Mucosa of stomach (tissue), 1 donor: ENCODE results near the gene CALHM2.
"Not testable (repeated sequence)": the region's sequence is repeated elsewhere in the genome, so short reads cannot be mapped to it uniquely, and the experiment has no call there.

Experiments used
- H3K27me3 ChIP-seq: one replicate; pipeline ENCODE4 v1.7.0; 2013; ENCODE audit warnings: mild to moderate bottlenecking, low read length; ENCODE audit not compliant: control insufficient read depth, insufficient read depth
- H3K36me3 ChIP-seq: one replicate; pipeline ENCODE4 v1.7.0; 2013; ENCODE audit warnings: low read length; ENCODE audit not compliant: control insufficient read depth, insufficient read depth
- H3K4me1 ChIP-seq: one replicate; pipeline ENCODE4 v1.7.0; 2013; ENCODE audit warnings: mild to moderate bottlenecking, low read length; ENCODE audit not compliant: control insufficient read depth, insufficient read depth
- H3K4me3 ChIP-seq: one replicate; pipeline ENCODE4 v1.7.0; 2013; ENCODE audit warnings: low read length
- H3K9ac ChIP-seq: one replicate; pipeline ENCODE4 v1.7.0; 2013; ENCODE audit warnings: mild to moderate bottlenecking, low read length, moderate library complexity
- H3K9me3 ChIP-seq: one replicate; pipeline ENCODE4 v1.7.0; 2013; ENCODE audit warnings: mild to moderate bottlenecking, low read length, moderate library complexity; ENCODE audit not compliant: control insufficient read depth
- donor health status: Pancreatic carcinoma.

CALHM2 gene

DNA sequence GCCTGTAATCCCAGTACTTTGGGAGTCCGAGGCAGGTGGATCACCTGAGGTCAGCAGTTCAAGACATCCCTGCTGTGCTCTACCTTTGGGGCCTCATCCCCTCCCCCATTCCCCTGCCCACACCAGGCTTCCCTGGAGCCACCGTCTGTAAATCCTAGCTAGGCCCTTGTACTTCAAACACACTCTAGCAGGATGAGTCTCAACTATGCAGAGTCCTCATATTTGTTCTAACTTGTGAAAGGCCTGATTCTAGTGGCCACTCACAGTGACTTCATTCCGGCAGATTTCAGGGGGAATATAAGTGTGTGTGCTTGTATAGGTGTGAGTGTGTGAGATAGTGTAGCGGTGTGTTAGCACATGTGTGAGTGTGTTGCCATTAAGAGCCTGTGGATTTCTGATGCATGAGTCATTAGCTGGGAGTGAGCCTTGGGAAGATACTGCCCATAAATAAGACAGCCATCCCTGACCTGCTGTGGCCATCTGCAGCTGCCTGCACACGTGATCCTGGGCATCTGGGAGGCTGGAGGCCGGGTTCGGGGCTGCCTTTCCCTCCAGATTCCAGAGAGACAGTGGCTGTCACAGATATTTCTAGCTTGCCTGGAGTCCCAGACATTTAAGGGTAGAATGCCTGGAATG is 39.7 kb upstream of the CALHM2 start:
- H3K4me1 ChIP-seq = peaks cover 6% of the 10 kb centered on the region
- H3K27me3 ChIP-seq = peaks cover 38% of the 10 kb centered on the region
- H3K9me3 ChIP-seq = no peaks in the 10 kb centered on the region
- H3K36me3 ChIP-seq = no peaks in the 10 kb centered on the region
- no peak overlapping the region for H3K9ac ChIP-seq
- H3K4me3 ChIP-seq = no peak overlapping the region

DNA sequence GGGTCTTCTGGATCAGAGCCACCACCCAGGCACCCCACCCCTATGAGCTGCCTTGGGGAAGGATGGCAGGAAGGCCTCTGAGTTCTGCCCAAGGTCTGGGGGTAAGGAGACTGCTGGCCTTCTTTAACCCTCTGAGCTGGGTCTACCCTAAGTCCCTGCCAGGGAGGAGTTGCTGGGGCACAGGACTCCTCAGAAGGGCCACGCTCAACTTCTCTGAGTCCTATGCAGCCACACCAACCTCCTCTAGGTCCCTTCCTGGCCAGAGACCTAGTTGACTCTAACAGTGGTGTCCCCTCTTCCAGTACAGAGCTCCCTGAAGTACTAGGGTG is 38.8 kb upstream of the CALHM2 start:
- Histone ChIP-seq H3K27me3 (peaks cover 38% of the 10 kb centered on the region), H3K9ac (no peak overlapping the region), H3K4me3 (no peak overlapping the region), H3K9me3 (no peaks in the 10 kb centered on the region), H3K36me3 (no peaks in the 10 kb centered on the region), H3K4me1 (peaks cover 6% of the 10 kb centered on the region)

DNA sequence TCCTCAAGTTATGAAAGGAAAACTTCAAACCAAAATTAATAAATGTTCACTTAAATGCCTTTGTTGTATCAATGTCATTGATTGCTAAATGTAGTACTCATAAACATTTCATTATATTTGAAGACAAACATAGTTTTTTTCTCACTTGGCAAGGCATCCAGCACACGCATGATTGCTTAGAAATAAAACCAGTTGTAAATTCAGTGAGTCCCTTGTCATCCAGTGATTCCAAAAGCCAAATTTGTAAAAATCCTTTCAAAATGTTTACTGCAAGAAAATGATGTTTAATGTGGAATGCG is 35.2 kb upstream of the CALHM2 start:
- Histone ChIP-seq H3K27me3 (peaks cover 4% of the 10 kb centered on the region), H3K9ac (no peak overlapping the region), H3K4me3 (no peak overlapping the region), H3K4me1 (no peaks in the 10 kb centered on the region), H3K9me3 (no peaks in the 10 kb centered on the region), H3K36me3 (no peaks in the 10 kb centered on the region)

DNA sequence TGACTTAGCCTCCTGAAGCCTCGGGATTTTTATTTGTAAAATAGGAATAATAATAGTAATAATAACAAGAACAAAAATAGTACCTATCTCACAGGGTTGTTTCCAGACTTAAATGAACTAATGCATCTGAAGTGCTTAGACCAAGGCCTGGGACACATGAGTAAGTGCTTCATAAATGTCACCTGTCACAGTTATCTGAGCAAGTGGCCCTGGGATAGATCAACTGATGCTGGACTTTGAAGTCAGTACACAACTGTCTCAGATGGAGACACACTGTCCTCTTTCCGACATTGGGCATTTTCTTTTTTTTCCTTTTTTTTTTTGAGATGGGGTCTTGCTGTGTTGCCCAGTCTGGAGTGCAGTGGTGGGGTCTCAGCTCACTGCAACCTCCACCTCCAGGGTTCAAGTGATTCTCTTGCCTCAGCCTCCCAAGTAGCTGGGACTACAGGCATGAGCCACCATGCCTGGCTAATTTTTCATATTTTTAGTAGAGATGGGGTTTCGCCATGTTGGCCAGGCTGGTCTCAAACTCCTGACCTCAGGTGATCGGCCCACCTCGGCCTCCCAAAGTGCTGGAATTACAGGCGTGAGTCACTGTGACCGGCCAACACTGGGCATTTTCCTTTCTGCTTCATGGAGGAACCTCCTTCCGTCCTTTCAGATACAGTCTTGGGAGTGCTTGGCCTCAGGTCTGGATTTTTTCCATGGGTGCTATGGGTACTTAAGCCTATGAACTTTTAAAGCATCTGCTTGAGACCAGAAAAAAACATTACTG is 34.7 kb upstream of the CALHM2 start:
- H3K9me3 ChIP-seq, H3K27me3 ChIP-seq, H3K9ac ChIP-seq, H3K36me3 ChIP-seq, H3K4me3 ChIP-seq, H3K4me1 ChIP-seq: not testable (repeated sequence)

DNA sequence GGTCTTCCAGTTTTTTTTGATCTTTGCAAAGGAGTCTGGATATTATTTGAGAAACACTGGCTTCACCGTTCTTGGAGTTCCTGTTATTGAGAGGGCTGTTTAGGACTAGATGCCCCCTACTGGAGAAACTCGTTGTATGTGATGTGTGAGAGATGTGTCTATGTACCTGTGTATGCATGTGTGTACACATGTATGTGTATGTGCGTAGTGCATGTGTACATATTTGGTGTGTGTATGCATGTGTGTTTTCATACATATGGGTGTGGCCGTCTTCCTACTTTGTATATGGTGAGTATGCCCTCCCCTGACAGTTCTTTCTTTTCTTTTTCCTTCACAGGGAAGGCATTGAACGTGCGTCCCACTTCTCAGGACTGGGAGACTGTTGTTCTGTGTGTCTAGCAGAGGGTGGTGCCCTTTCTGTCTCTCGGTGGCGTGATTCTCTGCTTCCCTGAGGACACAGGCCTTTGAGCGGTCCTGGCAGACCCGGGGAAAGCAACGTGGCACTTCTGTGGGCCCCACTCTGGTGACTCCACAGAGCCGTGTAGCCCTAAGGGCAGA is 29.9 kb upstream of the CALHM2 start:
- Histone ChIP-seq H3K9ac (no peak overlapping the region), H3K36me3 (no peaks in the 10 kb centered on the region)

DNA sequence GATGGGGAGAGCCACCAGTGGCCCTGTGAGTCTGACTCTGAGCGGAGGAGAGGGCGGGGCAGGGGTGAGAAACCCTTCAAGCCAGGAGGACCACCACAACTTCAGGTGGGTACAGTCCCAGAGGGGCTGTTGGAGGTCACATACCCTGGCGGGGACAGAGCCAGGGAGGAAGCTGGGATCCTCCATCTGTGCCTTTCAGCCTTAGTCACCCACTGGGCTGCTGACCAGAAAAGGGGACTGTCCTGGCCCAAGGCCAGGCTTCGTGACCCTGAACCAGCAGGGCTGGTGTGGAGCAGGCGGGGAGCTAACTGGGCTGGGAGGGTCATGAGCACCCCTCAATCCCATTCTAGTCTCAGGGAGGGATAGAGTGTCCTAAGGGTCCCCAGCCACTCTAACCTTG is 28.4 kb upstream of the CALHM2 start:
- Histone ChIP-seq H3K36me3 (no peaks in the 10 kb centered on the region), H3K9me3 (no peaks in the 10 kb centered on the region), H3K27me3 (no peaks in the 10 kb centered on the region), H3K4me1 (peaks cover 9% of the 10 kb centered on the region), H3K4me3 (no peak overlapping the region), H3K9ac (no peak overlapping the region)

More for the DNA sequence above, 29.9 kb upstream of the CALHM2 start:
- H3K9me3 ChIP-seq = no peaks in the 10 kb centered on the region
- peaks cover 9% of the 10 kb centered on the region for H3K4me1 ChIP-seq
- no peak overlapping the region for H3K4me3 ChIP-seq
- H3K27me3 ChIP-seq = no peaks in the 10 kb centered on the region

DNA sequence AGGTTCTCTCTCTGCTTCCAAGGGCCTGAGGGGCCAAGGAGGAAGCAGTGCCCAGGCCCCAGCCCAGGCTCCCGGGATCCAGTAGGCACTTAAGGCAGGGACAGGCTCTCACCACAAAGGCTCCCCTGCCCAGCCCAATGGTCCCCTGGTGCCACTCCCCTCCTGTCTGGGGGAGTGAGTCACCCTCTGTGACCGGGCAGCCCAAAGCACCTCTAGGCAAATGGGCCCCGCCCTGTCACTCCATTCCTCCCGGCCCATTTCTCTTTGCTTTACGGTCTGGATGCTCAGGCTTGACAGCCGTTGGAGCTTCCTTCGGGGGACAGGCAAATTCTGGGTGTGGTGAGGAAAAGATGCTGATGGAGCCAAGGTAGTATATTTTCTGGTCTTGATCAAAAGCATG is 27.0 kb upstream of the CALHM2 start, which contains the start of gene CALHM3:
Gene CALHM3 (minus strand): TSS at position 106 of the 400 bp plus-strand sequence. CDS start 208 bp downstream, outside the sequence.
- Histone ChIP-seq H3K9me3 (no peaks in the 10 kb centered on the region), H3K9ac (no peak within 1 kb of the TSS), H3K4me1 (peaks cover 9% of the 10 kb centered on the region), H3K27me3 (no peaks in the 10 kb centered on the region), H3K36me3 (no peaks in the 10 kb centered on the region), H3K4me3 (no peak within 1 kb of the TSS)

DNA sequence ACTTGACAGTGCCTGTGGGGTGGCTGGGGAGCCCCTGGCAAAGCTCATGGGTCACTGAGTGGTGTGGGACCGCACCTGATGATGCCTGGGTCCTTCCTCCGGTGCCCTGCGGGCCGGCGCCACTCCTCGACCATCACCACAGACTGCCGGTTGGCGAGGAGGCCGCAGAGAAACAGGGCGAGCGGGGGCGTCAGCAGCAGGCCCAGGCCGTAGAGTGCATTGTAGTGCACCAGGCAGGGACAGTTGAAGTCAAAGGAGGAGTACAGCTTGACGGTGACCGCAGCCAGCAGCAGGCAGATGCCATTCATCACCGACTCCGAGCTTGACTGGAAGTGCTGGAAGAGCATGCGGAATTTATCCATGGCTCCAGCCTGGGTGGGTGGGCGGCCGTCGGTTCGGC is 26.5 kb upstream of the CALHM2 start:
- H3K9ac ChIP-seq = no peak overlapping the region
- H3K4me1 ChIP-seq = peaks cover 9% of the 10 kb centered on the region
- no peak overlapping the region for H3K4me3 ChIP-seq
- no peaks in the 10 kb centered on the region for H3K36me3 ChIP-seq
- H3K9me3 ChIP-seq = no peaks in the 10 kb centered on the region
- no peaks in the 10 kb centered on the region for H3K27me3 ChIP-seq

DNA sequence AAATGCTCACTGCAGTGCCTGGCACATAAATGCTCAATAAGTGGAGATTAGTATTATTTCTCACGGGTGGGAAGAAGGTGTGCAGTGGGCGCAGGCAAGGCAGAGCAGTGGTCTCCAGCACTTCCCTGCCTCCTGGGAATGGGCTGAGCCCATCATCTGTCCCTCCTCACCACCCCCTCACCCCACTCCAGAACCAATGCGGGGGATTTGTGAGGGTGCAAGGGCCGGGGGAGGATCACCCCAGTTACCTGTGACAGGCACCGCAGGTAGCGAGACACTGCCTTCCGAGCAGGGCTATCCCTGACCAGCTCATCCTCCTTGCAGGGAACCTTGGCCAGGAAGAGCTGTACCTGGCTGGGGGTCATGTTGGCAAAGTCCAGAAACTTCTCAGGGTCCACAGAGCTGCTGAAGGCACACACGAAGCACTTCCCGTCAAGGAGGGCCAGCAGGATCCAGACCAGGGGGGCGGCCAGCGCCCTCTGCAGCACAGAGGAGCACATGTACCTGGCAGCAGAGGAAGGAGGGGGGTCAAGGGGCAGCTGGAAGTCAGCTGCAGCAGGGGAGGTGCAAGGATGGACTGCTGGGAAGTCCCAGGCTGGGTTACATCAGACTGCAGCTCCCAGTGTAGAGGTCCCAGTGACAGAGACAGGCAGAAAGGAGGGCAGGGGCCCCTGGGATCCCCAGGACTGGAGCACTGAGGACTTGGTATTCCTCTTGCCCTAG is 24.0 kb upstream of the CALHM2 start:
- no peak overlapping the region for H3K9ac ChIP-seq
- peaks cover 14% of the 10 kb centered on the region for H3K4me1 ChIP-seq
- no peaks in the 10 kb centered on the region for H3K27me3 ChIP-seq
- no peaks in the 10 kb centered on the region for H3K9me3 ChIP-seq
- no peaks in the 10 kb centered on the region for H3K36me3 ChIP-seq
- no peak overlapping the region for H3K4me3 ChIP-seq

DNA sequence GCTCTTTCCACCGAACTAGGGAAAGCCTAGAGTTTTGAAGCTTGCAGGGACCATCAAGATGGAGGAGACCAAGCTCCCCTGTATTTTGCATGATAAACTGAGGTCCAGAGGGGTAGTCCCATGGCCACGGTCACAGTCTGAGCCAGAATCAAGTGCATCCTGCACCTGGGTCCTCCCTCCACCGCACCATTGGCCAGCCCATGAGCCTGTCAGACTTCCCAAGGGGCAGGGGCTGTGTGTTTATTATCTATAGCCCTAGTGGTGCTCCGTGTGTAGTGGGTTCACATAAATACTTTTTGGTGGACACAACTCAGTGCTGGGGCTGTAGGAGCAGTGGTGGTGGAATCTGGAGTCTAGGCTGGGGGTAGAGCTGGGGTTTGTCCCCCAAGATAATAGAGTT is 23.3 kb upstream of the CALHM2 start:
- no peaks in the 10 kb centered on the region for H3K9me3 ChIP-seq
- H3K27me3 ChIP-seq = no peaks in the 10 kb centered on the region
- no peak overlapping the region for H3K9ac ChIP-seq
- no peaks in the 10 kb centered on the region for H3K36me3 ChIP-seq
- H3K4me1 ChIP-seq = peaks cover 19% of the 10 kb centered on the region
- H3K4me3 ChIP-seq = no peak overlapping the region

DNA sequence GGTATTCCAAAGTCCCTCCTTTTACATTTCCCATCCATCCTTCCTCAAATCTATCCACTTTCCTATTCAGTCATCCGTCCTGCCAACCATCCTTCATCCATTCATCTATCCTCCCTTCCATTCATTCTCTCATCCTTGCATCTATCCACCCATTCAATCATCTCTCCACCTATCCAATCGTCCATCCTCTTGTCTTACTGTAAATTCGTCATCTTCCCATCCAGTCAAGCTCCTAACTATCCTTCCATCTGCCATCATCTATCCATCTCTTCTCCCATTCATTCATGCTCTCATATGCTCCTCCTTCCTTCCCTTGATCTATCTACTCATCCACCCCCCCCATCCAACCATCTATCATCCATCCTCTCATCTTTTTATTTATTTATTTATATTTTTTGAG is 21.9 kb upstream of the CALHM2 start:
- peaks cover 14% of the 10 kb centered on the region for H3K4me1 ChIP-seq
- no peak overlapping the region for H3K9ac ChIP-seq
- no peaks in the 10 kb centered on the region for H3K36me3 ChIP-seq
- no peaks in the 10 kb centered on the region for H3K27me3 ChIP-seq
- H3K4me3 ChIP-seq = no peak overlapping the region
- no peaks in the 10 kb centered on the region for H3K9me3 ChIP-seq

DNA sequence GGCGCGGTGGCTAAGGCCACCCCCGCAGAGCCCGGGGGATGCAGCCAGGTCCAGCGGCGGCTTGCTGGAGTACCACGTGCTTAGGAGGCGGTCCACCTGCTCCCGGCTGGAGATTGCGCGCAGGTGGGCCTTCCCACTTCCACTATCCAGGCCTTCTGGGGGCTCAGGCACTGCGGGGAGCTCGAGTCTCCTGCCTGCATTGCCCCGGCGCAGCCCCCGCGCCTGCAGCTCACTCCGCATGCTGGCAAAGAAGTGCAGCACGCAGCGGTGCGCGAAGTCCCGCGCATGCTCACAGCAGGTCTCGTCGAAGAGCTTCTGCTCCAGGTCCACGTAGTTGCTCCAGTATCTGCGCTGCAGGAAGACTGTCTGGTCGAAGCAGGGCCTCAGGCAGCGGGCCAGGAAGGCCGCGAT is 21.1 kb upstream of the CALHM2 start:
- Histone ChIP-seq H3K9me3 (no peaks in the 10 kb centered on the region), H3K27me3 (no peaks in the 10 kb centered on the region), H3K36me3 (no peaks in the 10 kb centered on the region), H3K4me3 (no peak overlapping the region), H3K4me1 (peaks cover 10% of the 10 kb centered on the region), H3K9ac (no peak overlapping the region)
